Thoracic aorta (tissue), 2 donors: ENCODE data around the gene FXYD4. TPM values are rescaled to one million over a fixed set of nuclear protein-coding genes. Genes with fewer than 3 reads are reported as not detected.
"Not testable (repeated sequence)": the region's sequence is repeated elsewhere in the genome, so short reads cannot be mapped to it uniquely, and the experiment has no call there.

Experiments used
- ATAC-seq: fragments of 150-250 bp; one replicate; pipeline ENCODE4 v1.8.0; 2017; ENCODE audit warnings: low read depth; ENCODE audit not compliant: insufficient number of reproducible peaks, low FRiP score
- DNase-seq: peaks from one replicate; pipeline ENCODE4 v3.0.0-alpha.2; 2020; ENCODE audit warnings: low spot score
- H3K27ac ChIP-seq, 2 donors: fragments of 200-600 bp; sonication (generic); 1 replicate in 1 of 2; 2 replicates in 1 of 2; pipeline ENCODE4 v1.5.1; 2016; ENCODE audit warnings: mild to moderate bottlenecking in 2 of 2, moderate library complexity in 2 of 2
- H3K27me3 ChIP-seq: fragments of 200-600 bp; sonication (generic); replicated peaks from 2 replicates; pipeline ENCODE4 v1.6.0; 2016; ENCODE audit warnings: mild to moderate bottlenecking; ENCODE audit not compliant: insufficient read depth
- H3K36me3 ChIP-seq: fragments of 200-600 bp; sonication (generic); one replicate; pipeline ENCODE4 v1.5.1; 2016
- H3K4me1 ChIP-seq, 2 donors: fragments of 200-600 bp; sonication (generic); 1 replicate in 1 of 2; 2 replicates in 1 of 2; pipeline versions ENCODE4 v1.5.1 to v1.6.0; 2016; ENCODE audit warnings: low read depth in 2 of 2, mild to moderate bottlenecking in 1 of 2; ENCODE audit not compliant: control insufficient read depth in 1 of 2
- H3K4me3 ChIP-seq: fragments of 200-600 bp; sonication (generic); 2 replicates; pipeline ENCODE4 v1.5.1; 2016; ENCODE audit warnings: mild to moderate bottlenecking
- H3K9me3 ChIP-seq: fragments of 200-600 bp; sonication (generic); 2 replicates; pipeline ENCODE4 v1.5.1; 2016
- total RNA-seq, 2 donors: library from RNA; depleted of rRNA; stranded (reverse); fragments of >200 nt; gene quantifications; one replicate each; pipeline versions ENCODE4 v1.1.0 to v1.2.3, GENCODE V29; 2016
- TF ChIP-seq, protein P1 (sequence below): fragments of 200-600 bp; sonication (generic); IDR thresholded peaks from one replicate; pipeline ENCODE4 v1.5.1; 2019; ENCODE audit warnings: antibody characterized with exemption

FXYD4 gene
- total RNA-seq, 2 donors from 2014 or later, result not detected

DNA sequence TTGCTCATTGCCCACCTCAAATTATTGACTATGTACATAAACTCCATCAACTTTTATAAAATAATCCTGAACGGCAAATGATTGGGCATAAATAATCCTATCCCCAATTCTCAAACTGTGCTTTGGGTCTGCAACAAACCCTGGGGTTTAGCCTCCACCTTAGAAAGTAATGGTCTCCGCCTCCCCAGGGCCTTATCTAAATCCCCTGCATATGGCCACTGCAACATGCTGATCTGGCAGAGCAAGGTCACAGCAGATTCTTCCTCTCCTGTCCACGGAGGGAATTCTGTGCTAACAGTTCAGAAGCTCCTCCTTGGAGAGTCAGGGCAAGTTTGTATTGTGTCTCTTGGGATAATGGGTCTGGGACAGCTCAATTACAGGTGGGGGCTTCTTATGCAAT is 18.4 kb downstream of the FXYD4 start:
- DNase-seq (no peak), ATAC-seq (no peak)
- H3K36me3 ChIP-seq, result peaks cover 83% of the 10 kb centered on the region

GRCh38 chr10:43390333-43390732 is 18.9 kb downstream of the FXYD4 start:
- ATAC-seq (no peak), DNase-seq (no peak)
- Histone ChIP-seq H3K36me3 (peaks cover 79% of the 10 kb centered on the region), H3K4me1 (peaks cover 0 to 16% of the 10 kb centered on the region in 2 donors), H3K9me3 (no peaks in the 10 kb centered on the region), H3K27me3 (no peaks in the 10 kb centered on the region), H3K4me3 (no peak overlapping the region), H3K27ac (no peak overlapping the region)
- TF ChIP-seq, protein P1, sequence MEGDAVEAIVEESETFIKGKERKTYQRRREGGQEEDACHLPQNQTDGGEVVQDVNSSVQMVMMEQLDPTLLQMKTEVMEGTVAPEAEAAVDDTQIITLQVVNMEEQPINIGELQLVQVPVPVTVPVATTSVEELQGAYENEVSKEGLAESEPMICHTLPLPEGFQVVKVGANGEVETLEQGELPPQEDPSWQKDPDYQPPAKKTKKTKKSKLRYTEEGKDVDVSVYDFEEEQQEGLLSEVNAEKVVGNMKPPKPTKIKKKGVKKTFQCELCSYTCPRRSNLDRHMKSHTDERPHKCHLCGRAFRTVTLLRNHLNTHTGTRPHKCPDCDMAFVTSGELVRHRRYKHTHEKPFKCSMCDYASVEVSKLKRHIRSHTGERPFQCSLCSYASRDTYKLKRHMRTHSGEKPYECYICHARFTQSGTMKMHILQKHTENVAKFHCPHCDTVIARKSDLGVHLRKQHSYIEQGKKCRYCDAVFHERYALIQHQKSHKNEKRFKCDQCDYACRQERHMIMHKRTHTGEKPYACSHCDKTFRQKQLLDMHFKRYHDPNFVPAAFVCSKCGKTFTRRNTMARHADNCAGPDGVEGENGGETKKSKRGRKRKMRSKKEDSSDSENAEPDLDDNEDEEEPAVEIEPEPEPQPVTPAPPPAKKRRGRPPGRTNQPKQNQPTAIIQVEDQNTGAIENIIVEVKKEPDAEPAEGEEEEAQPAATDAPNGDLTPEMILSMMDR, result no peak

More for the DNA sequence above, 18.4 kb downstream of the FXYD4 start:
- no peak overlapping the region for H3K27ac ChIP-seq
- H3K27me3 ChIP-seq, result no peaks in the 10 kb centered on the region
- peaks cover 0 to 12% of the 10 kb centered on the region in 2 donors for H3K4me1 ChIP-seq
- no peaks in the 10 kb centered on the region for H3K9me3 ChIP-seq
- TF ChIP-seq, protein P1, result no peak
- H3K4me3 ChIP-seq, result no peak overlapping the region

DNA sequence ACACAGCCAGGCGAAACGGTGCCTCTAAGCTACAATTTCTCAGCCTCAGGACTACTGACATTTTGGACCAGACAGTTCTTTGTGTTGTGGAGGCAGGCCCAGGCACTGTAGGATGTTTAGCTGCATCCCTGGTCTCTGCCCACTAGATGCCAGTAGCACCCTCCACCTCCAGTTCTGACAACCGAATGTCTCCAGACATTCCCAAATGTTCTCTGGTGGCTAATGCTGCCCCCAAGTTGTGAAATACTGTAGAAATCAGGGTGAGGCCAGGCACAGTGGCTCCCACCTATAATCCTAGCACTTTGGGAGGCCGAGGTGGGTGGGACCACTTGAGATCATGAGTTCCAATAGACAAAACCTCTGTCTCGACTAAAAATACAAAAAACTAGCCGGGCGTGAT is 19.3 kb downstream of the FXYD4 start:
- no peaks in the 10 kb centered on the region for H3K9me3 ChIP-seq
- H3K4me1 ChIP-seq, result peaks cover 3 to 21% of the 10 kb centered on the region in 2 donors
- DNase-seq (no peak), ATAC-seq (no peak)
- no peak overlapping the region for H3K27ac ChIP-seq
- H3K27me3 ChIP-seq, result no peaks in the 10 kb centered on the region
- peaks cover 75% of the 10 kb centered on the region for H3K36me3 ChIP-seq
- TF ChIP-seq, protein P1, result no peak
- no peak overlapping the region for H3K4me3 ChIP-seq

GRCh38 chr10:43391496-43391895 is 20.1 kb downstream of the FXYD4 start:
- Histone ChIP-seq H3K27ac (no peak overlapping the region), H3K4me1 (peaks cover 4 to 27% of the 10 kb centered on the region in 2 donors), H3K9me3 (no peaks in the 10 kb centered on the region), H3K36me3 (peaks cover 71% of the 10 kb centered on the region), H3K4me3 (no peak overlapping the region), H3K27me3 (no peaks in the 10 kb centered on the region)
- DNase-seq (no peak), ATAC-seq (no peak)
- TF ChIP-seq, protein P1, result no peak

DNA sequence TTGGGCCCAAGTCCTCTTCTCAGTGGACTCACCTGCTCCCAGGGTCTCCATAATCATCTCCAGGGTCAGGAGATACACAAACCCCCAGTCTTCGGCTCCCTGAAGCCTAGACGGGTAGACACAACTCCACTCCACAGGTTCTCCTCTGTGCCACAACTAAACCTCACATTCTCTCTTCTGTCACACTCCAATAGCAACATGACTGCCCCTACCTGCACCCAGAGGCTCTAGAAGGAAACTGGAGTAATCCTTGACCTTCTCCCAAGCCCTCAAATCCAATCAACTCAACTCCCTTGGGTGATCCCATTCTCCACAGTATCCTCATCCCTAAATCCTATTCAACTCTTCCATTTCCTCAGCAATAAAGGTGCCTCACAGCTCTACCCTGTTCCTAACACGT is 21.3 kb downstream of the FXYD4 start:
- Histone ChIP-seq H3K4me1 (peaks cover 4 to 31% of the 10 kb centered on the region in 2 donors), H3K27ac (no peak overlapping the region), H3K4me3 (no peak overlapping the region), H3K27me3 (no peaks in the 10 kb centered on the region), H3K36me3 (peaks cover 59% of the 10 kb centered on the region), H3K9me3 (no peaks in the 10 kb centered on the region)
- TF ChIP-seq, protein P1, result no peak
- no peak for DNase-seq
- ATAC-seq, result no peak

GRCh38 chr10:43393186-43393585 is 21.8 kb downstream of the FXYD4 start:
- H3K4me3 ChIP-seq, ATAC-seq, H3K9me3 ChIP-seq, H3K27ac ChIP-seq, H3K27me3 ChIP-seq, DNase-seq: not testable (repeated sequence)
- Histone ChIP-seq H3K4me1 (peaks cover 4 to 36% of the 10 kb centered on the region in 2 donors), H3K36me3 (peaks cover 54% of the 10 kb centered on the region)
